ENCODE data around the gene CUL3. TPM values are rescaled to one million over a fixed set of nuclear protein-coding genes. Genes with fewer than 3 reads are reported as not detected.

CUL3 gene
- polyA plus RNA-seq, 3 donors: 12.3 to 28.7 (median 12.9) TPM

DNA sequence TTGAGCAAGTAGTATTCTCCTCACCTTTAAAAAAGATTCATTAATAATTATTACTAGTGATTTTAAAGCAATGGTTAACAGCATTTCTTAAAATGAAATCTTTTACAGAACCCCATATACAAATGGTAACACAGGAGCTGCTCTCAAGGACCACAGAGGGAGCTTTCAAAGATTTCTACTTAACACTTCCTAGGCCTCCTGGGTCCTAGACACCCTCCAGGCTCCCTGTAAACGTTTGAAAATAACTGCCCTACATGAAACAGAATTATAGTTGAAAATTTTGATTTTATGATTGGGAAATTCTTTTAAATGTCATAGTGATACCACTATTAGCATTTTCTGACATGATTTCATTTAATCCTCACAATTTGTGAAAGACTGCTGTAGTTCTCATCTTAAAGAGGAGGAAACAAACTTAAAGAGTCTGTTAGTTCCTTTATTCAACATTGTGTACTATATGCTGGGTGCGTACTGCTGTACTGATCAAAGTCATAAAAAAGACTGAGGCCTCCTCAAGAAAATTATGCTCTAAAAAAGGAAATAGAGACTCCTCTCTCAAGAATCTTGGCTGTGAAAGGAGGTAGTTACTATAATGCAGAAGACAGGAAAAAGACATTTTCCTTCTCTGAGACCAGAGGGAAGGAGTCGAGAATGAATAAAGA, 10.6 kb downstream of the CUL3 start:
- Histone ChIP-seq H3K4me1 (ENCODE audit: control insufficient read depth in 1 of 2, insufficient read depth in 2 of 2, low read length in 2 of 2) (peaks cover 30 to 33% of the 10 kb centered on the region in 2 donors), H3K27ac (ENCODE audit: low read depth in 1 of 2, low read length in 2 of 2) (peak overlapping the region in 1 of 2 donors; percentile 62), H3K4me2 (replicated peaks; ENCODE audit: extremely low read depth, low read length, poor library complexity, severe bottlenecking) (peak overlapping the region; percentile 14), H3K27me3 (ENCODE audit: control insufficient read depth in 2 of 2, insufficient read depth in 2 of 2, low read length in 2 of 2) (no peaks in the 10 kb centered on the region), H3K36me3 (replicated peaks in 1 of 2; ENCODE audit: control insufficient read depth in 1 of 2, insufficient read depth in 2 of 2, low read length in 2 of 2) (no peaks in the 10 kb centered on the region), H4K20me1 (ENCODE audit: insufficient read depth, low read length) (peaks cover 100% of the 10 kb centered on the region), H2AFZ (ENCODE audit: insufficient read depth, low read depth, low read length, poor library complexity, severe bottlenecking) (no peak overlapping the region), H3K9ac (ENCODE audit: insufficient read depth, low read length, poor library complexity, severe bottlenecking) (no peak overlapping the region), H3K4me3 (replicated peaks in 1 of 3; ENCODE audit: low read depth in 2 of 3, low read length in 3 of 3) (no peak overlapping the region), H3K9me3 (replicated peaks in 1 of 2; ENCODE audit: control insufficient read depth in 1 of 2, insufficient read depth in 1 of 2, low read length in 2 of 2) (no peaks in the 10 kb centered on the region), H3K79me2 (ENCODE audit: insufficient read depth, low read length) (peaks cover 100% of the 10 kb centered on the region)
- WGBS (ENCODE audit: insufficient coverage): no CpG with 5 or more reads among the region's 3 CpGs
- H3K9me3 Mint-ChIP-seq: peaks cover 0 to 1% (median 0%) of the 10 kb centered on the region in 7 donors
- peak overlapping the region in 6 of 7 donors; percentile 9 to 86 (median 48) for H3K27ac Mint-ChIP-seq
- H3K4me3 Mint-ChIP-seq: peak overlapping the region in 1 of 2 donors; percentile 36
- H3K4me1 Mint-ChIP-seq: peaks cover 69% of the 10 kb centered on the region
- TF ChIP-seq, protein P1, sequence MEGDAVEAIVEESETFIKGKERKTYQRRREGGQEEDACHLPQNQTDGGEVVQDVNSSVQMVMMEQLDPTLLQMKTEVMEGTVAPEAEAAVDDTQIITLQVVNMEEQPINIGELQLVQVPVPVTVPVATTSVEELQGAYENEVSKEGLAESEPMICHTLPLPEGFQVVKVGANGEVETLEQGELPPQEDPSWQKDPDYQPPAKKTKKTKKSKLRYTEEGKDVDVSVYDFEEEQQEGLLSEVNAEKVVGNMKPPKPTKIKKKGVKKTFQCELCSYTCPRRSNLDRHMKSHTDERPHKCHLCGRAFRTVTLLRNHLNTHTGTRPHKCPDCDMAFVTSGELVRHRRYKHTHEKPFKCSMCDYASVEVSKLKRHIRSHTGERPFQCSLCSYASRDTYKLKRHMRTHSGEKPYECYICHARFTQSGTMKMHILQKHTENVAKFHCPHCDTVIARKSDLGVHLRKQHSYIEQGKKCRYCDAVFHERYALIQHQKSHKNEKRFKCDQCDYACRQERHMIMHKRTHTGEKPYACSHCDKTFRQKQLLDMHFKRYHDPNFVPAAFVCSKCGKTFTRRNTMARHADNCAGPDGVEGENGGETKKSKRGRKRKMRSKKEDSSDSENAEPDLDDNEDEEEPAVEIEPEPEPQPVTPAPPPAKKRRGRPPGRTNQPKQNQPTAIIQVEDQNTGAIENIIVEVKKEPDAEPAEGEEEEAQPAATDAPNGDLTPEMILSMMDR (IDR thresholded peaks at IDR 0.05): no peak
- DNase-seq: no peak
- intact Hi-C loops (cut with micrococcal nuclease): no loop called here
- no peaks in the 10 kb centered on the region for H3K27me3 Mint-ChIP-seq (ENCODE audit: low read depth in 3 of 3)
- peaks cover 1 to 9% of the 10 kb centered on the region in 2 donors for H3K36me3 Mint-ChIP-seq

DNA sequence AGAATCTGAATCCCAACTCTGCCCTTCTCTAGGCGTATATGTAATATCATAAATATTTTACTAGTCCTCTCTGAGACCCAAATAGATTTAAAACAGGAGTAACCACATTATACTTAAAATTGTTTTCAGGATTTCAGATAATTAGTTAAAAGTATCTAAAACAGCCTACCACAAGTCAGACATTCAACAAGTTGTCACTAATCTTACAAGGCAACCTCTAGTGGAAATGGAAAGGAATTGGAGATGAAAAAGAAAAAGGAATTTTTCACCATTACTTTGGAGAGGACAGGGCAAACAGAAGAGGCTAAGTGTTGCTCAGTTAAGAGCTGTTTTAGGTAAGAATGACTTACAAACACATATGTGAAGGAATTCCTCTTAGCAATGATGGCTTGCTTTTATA, 11.4 kb downstream of the CUL3 start:
- TF ChIP-seq, protein P1 (IDR thresholded peaks at IDR 0.05): no peak
- H3K36me3 Mint-ChIP-seq: peaks cover 1 to 9% of the 10 kb centered on the region in 2 donors
- H3K27me3 Mint-ChIP-seq (ENCODE audit: low read depth in 3 of 3): no peaks in the 10 kb centered on the region
- Histone ChIP-seq H3K4me3 (replicated peaks in 1 of 3; ENCODE audit: low read depth in 2 of 3, low read length in 3 of 3) (no peak overlapping the region), H3K27ac (ENCODE audit: low read depth in 1 of 2, low read length in 2 of 2) (peak overlapping the region in 1 of 2 donors; percentile 62), H3K79me2 (ENCODE audit: insufficient read depth, low read length) (peaks cover 100% of the 10 kb centered on the region), H3K27me3 (ENCODE audit: control insufficient read depth in 2 of 2, insufficient read depth in 2 of 2, low read length in 2 of 2) (no peaks in the 10 kb centered on the region), H4K20me1 (ENCODE audit: insufficient read depth, low read length) (peaks cover 100% of the 10 kb centered on the region), H3K9ac (ENCODE audit: insufficient read depth, low read length, poor library complexity, severe bottlenecking) (no peak overlapping the region), H3K36me3 (replicated peaks in 1 of 2; ENCODE audit: control insufficient read depth in 1 of 2, insufficient read depth in 2 of 2, low read length in 2 of 2) (no peaks in the 10 kb centered on the region), H3K9me3 (replicated peaks in 1 of 2; ENCODE audit: control insufficient read depth in 1 of 2, insufficient read depth in 1 of 2, low read length in 2 of 2) (no peaks in the 10 kb centered on the region), H3K4me1 (ENCODE audit: control insufficient read depth in 1 of 2, insufficient read depth in 2 of 2, low read length in 2 of 2) (peaks cover 27 to 32% of the 10 kb centered on the region in 2 donors), H3K4me2 (replicated peaks; ENCODE audit: extremely low read depth, low read length, poor library complexity, severe bottlenecking) (no peak overlapping the region), H2AFZ (ENCODE audit: insufficient read depth, low read depth, low read length, poor library complexity, severe bottlenecking) (no peak overlapping the region)
- no CpG with 5 or more reads among the region's 1 CpG for WGBS (ENCODE audit: insufficient coverage)
- H3K9me3 Mint-ChIP-seq: peaks cover 0 to 1% (median 0%) of the 10 kb centered on the region in 7 donors
- H3K4me3 Mint-ChIP-seq: no peak overlapping the region
- peak overlapping the region in 1 of 7 donors; percentile 47 for H3K27ac Mint-ChIP-seq
- no peak for DNase-seq
- peaks cover 65% of the 10 kb centered on the region for H3K4me1 Mint-ChIP-seq
- intact Hi-C loops (cut with micrococcal nuclease): no loop called here
